ENCODE measurements around the gene GFAP.
A peak's percentile ranks its signal among the peaks of the same experiment; 100 is the strongest.
"Not testable (repeated sequence)": the region's sequence is repeated elsewhere in the genome, so short reads cannot be mapped to it uniquely, and the experiment has no call there.

The GFAP gene

DNA sequence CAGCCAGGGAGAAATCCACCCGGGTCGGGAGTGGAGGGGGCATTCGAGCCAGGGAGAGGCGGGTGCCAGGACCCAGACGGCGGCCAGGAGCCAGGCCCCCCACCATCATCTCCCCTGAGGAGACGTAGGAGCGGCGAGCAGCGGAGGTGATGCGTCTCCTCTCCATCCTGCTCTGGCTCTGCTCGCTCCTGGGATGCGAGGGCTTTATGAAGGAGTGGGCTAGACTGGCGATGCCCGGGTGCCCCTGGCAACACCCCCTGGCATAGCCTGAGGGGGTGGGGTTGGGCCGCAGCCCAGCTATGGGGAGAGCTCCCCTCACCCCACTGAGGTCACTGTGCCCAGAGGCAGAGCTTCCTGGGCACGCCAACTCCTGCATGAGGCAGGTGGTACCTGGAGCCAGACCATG is at the start of gene GFAP:
GFAP (minus strand) TSS at position 180 of the 406 bp plus-strand sequence; CDS start at position 166, 14 bp downstream.
- Mint-ChIP-seq H3K4me1 (peaks cover 22% of the 10 kb centered on the region), H3K27ac (peak within 1 kb of the TSS in 1 of 2 donors; percentile 23), H3K9me3 (no peaks in the 10 kb centered on the region), H3K27me3 (peaks cover 58% of the 10 kb centered on the region), H3K4me3 (no peak within 1 kb of the TSS)
- ATAC-seq (no peak), DNase-seq (no peak)

GRCh38 chr17:44961921-44962350 is 46.6 kb upstream of the GFAP start:
- peaks cover 16% of the 10 kb centered on the region for H3K4me1 Mint-ChIP-seq
- H3K9me3 Mint-ChIP-seq, result no peaks in the 10 kb centered on the region
- no peak overlapping the region for H3K27ac Mint-ChIP-seq
- DNase-seq (no peak), ATAC-seq (no peak)
- no peak overlapping the region for H3K4me3 Mint-ChIP-seq
- H3K27me3 Mint-ChIP-seq, result peaks cover 98% of the 10 kb centered on the region

DNA sequence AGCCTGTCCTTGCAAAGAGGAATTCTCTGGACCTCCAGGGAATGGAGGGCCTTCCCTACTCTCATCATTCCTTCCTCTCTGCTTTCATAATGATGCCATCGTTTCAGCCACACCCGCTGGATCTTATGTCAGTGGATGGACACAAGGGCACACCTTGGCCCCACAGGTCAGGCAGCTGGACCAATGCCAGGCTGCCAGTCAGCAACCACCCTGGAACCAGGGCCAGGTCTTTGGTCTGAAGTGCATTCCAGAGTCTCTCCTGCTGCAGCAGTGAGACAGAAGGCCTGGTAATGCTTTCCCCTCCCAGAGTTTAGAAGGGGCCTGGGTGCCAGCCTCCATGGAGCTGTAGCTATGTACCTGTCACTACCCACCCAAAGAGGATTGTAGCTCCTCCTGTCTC is 45.4 kb upstream of the GFAP start:
- Mint-ChIP-seq H3K9me3 (no peaks in the 10 kb centered on the region), H3K4me1 (peaks cover 13% of the 10 kb centered on the region), H3K27me3 (peaks cover 98% of the 10 kb centered on the region), H3K27ac (no peak overlapping the region), H3K4me3 (peak overlapping the region; percentile 12 to 36)
- no peak for ATAC-seq
- no peak for DNase-seq

DNA sequence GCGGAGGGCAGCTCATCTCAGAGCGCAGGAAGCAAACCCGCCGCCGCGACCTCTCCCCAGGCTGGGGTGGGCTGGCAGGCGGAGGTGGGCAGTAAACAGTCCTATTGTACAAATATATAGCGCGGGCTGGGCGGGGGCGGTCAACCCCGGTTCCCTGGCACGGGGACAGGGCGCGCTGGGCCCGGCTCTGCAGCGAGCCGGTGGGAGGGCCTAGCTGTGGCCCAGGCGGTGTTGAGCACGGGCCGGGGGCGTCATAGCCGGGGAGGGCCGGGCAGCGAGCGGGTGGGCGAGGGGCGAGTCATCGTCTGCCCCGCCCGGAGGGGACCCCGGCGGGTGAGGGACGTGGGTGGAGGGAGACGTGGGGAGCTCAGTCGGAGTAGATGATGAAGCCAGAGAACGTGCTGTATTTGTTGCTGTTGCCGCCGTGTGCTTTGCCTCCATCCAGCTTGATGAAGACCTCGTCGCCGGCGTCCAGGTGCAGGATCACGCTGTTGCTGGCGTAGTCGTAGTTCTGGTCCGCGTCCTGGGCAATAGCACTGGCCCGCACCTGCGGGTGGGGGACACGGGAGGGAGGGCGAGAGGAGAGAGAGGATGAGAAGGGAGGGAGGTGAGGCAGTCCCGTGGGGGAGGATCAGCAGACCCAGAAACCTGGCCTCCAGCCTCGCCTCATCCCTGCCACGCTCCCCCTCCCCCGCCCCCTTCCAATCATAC is 44.7 kb upstream of the GFAP start:
- Mint-ChIP-seq H3K27ac (peak overlapping the region in 1 of 2 donors; percentile 44), H3K9me3 (no peaks in the 10 kb centered on the region), H3K27me3 (peaks cover 95% of the 10 kb centered on the region), H3K4me3 (peak overlapping the region; percentile 37 to 75), H3K4me1 (peaks cover 13% of the 10 kb centered on the region)
- ATAC-seq, result peak; percentile 72
- DNase-seq, result no peak

DNA sequence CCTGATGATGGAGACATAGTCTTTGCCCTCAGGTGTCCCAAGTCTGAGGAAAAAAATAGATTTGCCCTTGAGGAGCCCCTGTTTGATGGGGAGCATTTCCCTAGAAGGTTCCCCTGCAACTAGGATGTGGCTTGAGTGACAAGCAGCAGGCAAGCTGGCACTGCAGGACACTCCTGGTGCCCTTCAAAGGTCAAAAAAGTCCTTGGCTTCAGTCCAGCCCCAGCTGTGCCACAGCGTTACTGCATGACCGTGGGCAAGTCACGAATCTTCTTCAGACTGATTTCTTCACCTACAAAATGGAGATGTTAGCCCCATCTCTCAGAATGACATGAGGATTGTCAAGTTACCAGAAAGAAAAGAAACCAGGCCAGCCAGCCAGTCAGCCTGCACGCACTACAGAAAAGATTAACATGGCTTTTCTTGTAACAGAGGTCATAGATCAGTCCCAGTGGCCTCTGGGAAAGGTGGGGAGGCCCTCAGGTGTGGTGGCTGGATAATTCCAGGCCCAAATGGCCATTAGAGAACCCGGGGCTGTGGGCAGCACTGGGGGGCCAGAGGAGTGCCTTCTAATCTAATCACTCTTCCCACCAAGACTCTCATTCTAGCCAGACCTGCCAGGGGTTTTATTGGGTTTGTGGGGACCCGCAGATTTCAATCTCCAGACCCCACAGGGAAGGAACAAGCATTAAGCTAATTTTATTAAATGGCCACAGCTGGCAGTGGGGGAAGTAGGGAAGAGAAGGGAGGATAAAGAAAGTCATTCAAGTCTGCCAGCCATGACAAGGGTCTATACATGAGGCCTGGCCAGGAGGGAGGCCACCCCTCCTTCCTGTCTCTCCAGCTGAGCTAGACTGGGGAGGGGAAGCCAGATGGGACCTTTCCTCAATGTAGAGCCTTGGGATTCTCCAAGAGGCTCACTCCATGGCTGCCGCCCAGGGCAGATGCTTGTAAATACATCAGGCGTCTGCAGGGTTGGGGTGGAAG is 42.0 kb upstream of the GFAP start:
- Mint-ChIP-seq H3K9me3 (no peaks in the 10 kb centered on the region), H3K27ac (no peak overlapping the region), H3K4me1 (peaks cover 13% of the 10 kb centered on the region), H3K27me3 (peaks cover 71% of the 10 kb centered on the region), H3K4me3 (no peak overlapping the region)
- DNase-seq, result no peak
- ATAC-seq, result no peak

DNA sequence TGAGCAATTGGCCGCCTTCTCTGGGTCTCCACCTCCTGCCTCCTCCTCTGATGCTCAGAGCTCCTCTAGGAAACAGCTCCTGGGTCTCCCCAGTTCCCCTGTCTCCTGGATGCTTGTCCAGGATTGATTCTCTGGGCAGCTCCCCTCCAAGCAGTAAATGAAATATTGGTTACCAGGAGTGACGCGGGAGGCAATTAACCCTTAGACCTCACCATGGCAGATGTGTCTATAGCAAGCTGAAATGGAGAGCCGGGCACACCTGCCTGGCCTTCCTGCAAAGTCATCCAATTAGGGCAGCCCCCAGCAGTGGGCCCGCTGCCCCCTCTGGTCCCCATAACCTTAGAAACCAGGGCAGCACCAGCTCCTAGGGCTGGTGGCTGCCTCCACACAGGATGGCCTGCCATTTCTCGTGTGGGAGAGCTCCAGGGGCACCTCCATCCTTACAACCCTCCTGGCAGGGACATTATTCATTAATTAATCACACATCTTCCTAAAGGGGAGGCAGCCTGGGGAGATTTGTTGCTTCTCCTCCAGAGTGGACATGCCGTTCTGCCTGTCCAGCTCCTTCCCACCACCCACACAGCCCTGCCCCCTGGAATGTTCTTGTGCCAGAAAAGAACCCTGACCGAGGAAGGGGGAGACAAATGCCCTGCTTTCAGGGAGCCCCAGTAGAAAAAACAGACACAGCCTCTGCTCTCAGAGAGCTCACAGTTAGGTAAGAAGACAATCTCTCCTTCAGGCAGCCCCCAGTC is 40.5 kb upstream of the GFAP start:
- H3K4me1 Mint-ChIP-seq, result peaks cover 10% of the 10 kb centered on the region
- H3K27me3 Mint-ChIP-seq, result peaks cover 56% of the 10 kb centered on the region
- H3K27ac Mint-ChIP-seq, result no peak overlapping the region
- H3K9me3 Mint-ChIP-seq, result no peaks in the 10 kb centered on the region
- H3K4me3 Mint-ChIP-seq, result no peak overlapping the region
- no peak for ATAC-seq
- DNase-seq, result no peak

DNA sequence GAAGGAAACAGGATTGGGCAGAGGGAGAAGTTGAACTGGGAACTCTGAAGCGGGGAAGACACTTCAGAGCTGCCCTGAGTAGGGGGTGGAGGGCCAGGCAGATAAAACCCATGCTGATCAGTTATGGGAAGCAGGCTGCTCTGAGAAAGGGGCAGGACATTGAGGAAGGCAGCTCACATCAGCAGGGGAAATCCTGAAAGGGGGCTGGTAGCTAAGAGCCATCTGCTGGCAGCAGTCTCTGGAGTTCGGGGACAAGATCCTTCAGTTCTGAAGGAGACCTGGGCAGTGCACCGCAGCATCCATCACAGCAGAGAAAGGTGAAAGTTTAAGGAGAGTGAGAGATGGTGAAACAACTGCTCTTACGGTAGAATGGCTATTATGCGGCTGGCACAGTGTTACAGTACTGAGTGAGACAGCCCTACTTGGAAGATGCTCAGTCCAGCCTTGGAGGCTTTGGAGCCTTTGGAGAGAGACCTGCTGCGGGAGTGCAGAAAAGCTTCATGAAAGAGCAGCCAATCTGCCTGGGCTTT is 37.7 kb upstream of the GFAP start:
- Mint-ChIP-seq H3K27me3 (peaks cover 29% of the 10 kb centered on the region), H3K4me1 (no peaks in the 10 kb centered on the region), H3K9me3 (no peaks in the 10 kb centered on the region), H3K27ac (no peak overlapping the region), H3K4me3 (no peak overlapping the region)
- DNase-seq (no peak), ATAC-seq (no peak)

GRCh38 chr17:44948315-44948795 is 33.1 kb upstream of the GFAP start:
- ATAC-seq (no peak), DNase-seq (no peak)
- Mint-ChIP-seq H3K9me3 (no peaks in the 10 kb centered on the region), H3K4me1 (peaks cover 8% of the 10 kb centered on the region), H3K4me3 (peak overlapping the region; percentile 93 to 96), H3K27ac (peak overlapping the region; percentile 96 to 97), H3K27me3 (no peaks in the 10 kb centered on the region)

- ATAC-seq (peak; percentile 97), DNase-seq (peak; percentile 87 to 93)
- peaks cover 8% of the 10 kb centered on the region for H3K4me1 Mint-ChIP-seq
- H3K27me3 Mint-ChIP-seq, result no peaks in the 10 kb centered on the region
- peak within 1 kb of the TSS; percentile 93 to 96 for H3K4me3 Mint-ChIP-seq
- H3K27ac Mint-ChIP-seq, result peak within 1 kb of the TSS; percentile 96 to 97
- no peaks in the 10 kb centered on the region for H3K9me3 Mint-ChIP-seq
Observed at GRCh38 chr17:44947461-44948314, 32.4 kb upstream of the GFAP start, which contains the start of gene KIF18B. TSS of gene KIF18B (minus strand) at chr17:44947773. CDS start at chr17:44936344, 11,429 bp downstream.

- Mint-ChIP-seq H3K4me3 (peak overlapping the region; percentile 58 to 96), H3K4me1 (peaks cover 19% of the 10 kb centered on the region)
- H3K9me3 Mint-ChIP-seq, ATAC-seq, H3K27me3 Mint-ChIP-seq, H3K27ac Mint-ChIP-seq, DNase-seq: not testable (repeated sequence)
Observed at GRCh38 chr17:44945652-44946051, 30.4 kb upstream of the GFAP start.

DNA sequence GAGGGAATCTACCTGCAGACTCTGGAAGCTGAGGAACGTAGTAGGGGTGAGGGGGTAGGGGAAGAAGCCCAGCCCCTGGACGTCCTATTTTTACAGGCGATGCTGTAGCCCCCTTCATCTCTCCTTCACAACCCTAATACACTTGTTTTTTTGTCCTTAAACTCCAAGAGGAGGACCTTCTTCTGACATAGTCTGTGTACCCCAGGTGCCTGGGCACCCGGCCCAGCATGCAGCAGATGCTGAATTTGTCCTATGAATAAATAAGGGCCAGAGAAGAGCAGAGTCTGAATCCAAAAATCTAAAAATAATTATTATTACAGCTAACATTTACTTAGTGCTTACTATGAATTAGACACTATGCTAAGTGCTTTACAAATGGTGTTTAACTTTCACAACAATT is 27.2 kb upstream of the GFAP start:
- Mint-ChIP-seq H3K27ac (peak overlapping the region in 1 of 2 donors; percentile 4), H3K4me3 (no peak overlapping the region)

GRCh38 chr17:44941712-44942331 is 26.5 kb upstream of the GFAP start:
- H3K27me3 Mint-ChIP-seq, result no peaks in the 10 kb centered on the region
- H3K9me3 Mint-ChIP-seq, result no peaks in the 10 kb centered on the region
- no peak for ATAC-seq
- peaks cover 18% of the 10 kb centered on the region for H3K4me1 Mint-ChIP-seq
- H3K4me3 Mint-ChIP-seq, result no peak overlapping the region
- H3K27ac Mint-ChIP-seq, result peak overlapping the region in 1 of 2 donors; percentile 8
- no peak for DNase-seq

More for the DNA sequence above, 27.2 kb upstream of the GFAP start:
- H3K27me3 Mint-ChIP-seq, result no peaks in the 10 kb centered on the region
- ATAC-seq, result no peak
- peaks cover 19% of the 10 kb centered on the region for H3K4me1 Mint-ChIP-seq
- no peaks in the 10 kb centered on the region for H3K9me3 Mint-ChIP-seq
- no peak for DNase-seq

DNA sequence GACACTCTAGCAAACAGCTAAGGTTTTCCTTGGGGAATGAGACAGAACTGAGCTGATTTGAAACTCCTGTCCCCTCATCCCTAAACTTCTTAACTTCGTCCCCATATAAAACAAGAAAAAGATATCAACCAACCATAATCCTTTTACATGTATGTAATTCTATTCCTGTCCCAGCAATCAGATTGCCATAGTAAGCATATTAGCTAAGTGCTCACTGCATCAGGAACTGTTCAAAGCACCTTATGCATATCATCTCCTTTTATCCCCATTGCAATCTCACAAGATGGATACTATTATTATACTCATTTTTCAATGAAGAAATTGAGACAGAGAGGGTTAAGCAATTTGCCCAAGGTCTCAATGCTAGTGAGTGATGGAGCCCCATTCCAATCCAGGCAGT is 25.5 kb upstream of the GFAP start:
- Mint-ChIP-seq H3K9me3 (no peaks in the 10 kb centered on the region), H3K4me1 (peaks cover 10% of the 10 kb centered on the region), H3K4me3 (no peak overlapping the region), H3K27ac (no peak overlapping the region), H3K27me3 (no peaks in the 10 kb centered on the region)
- no peak for DNase-seq
- no peak for ATAC-seq

GRCh38 chr17:44940317-44940716 is 25.0 kb upstream of the GFAP start:
- Mint-ChIP-seq H3K4me3 (no peak overlapping the region), H3K27ac (no peak overlapping the region), H3K4me1 (peaks cover 10% of the 10 kb centered on the region), H3K9me3 (no peaks in the 10 kb centered on the region), H3K27me3 (no peaks in the 10 kb centered on the region)
- no peak for ATAC-seq
- DNase-seq, result no peak
